UCSD-AML1 (cell line): ENCODE results near the gene CYP4B1.

ENCODE experiments used
- DNase-seq: peaks from one replicate; lab custom pipeline; 2025; ENCODE audit not compliant: unreplicated experiment; lab: John Stamatoyannopoulos, UW

CYP4B1 gene

GRCh38 chr1:46793126-46793525 is 5.7 kb upstream of the CYP4B1 start:
- DNase-seq: no peak

- no peak for DNase-seq
Measured at GRCh38 chr1:46797696-46798470, 963 bp upstream of the CYP4B1 start.

GRCh38 chr1:46800742-46801141 is 1.9 kb downstream of the CYP4B1 start:
- DNase-seq: no peak

GRCh38 chr1:46801323-46802055 is 2.6 kb downstream of the CYP4B1 start:
- no peak for DNase-seq

GRCh38 chr1:46802081-46802480 is 3.2 kb downstream of the CYP4B1 start:
- no peak for DNase-seq

GRCh38 chr1:46802901-46803574 is 4.2 kb downstream of the CYP4B1 start:
- no peak for DNase-seq

GRCh38 chr1:46804027-46804889 is 5.4 kb downstream of the CYP4B1 start:
- no peak for DNase-seq

GRCh38 chr1:46804926-46805325 is 6.1 kb downstream of the CYP4B1 start:
- no peak for DNase-seq

- no peak for DNase-seq
Measured at GRCh38 chr1:46805755-46806154, 6.9 kb downstream of the CYP4B1 start.

- DNase-seq: no peak
Measured at GRCh38 chr1:46806196-46807020, 7.6 kb downstream of the CYP4B1 start.

GRCh38 chr1:46807046-46807972 is 8.5 kb downstream of the CYP4B1 start:
- DNase-seq: no peak

GRCh38 chr1:46809071-46809470 is 10.2 kb downstream of the CYP4B1 start:
- no peak for DNase-seq

- no peak for DNase-seq
Measured at GRCh38 chr1:46809904-46810303, 11.1 kb downstream of the CYP4B1 start.

GRCh38 chr1:46810596-46810995 is 11.8 kb downstream of the CYP4B1 start:
- no peak for DNase-seq

GRCh38 chr1:46811053-46811452 is 12.2 kb downstream of the CYP4B1 start:
- no peak for DNase-seq

- no peak for DNase-seq
Measured at GRCh38 chr1:46812065-46812963, 13.5 kb downstream of the CYP4B1 start.

GRCh38 chr1:46812996-46813857 is 14.4 kb downstream of the CYP4B1 start:
- no peak for DNase-seq
